Skin of body (tissue), 2 donors: ENCODE data around the gene ATAD3B. TPM values are rescaled to one million over a fixed set of nuclear protein-coding genes. Genes with fewer than 3 reads are reported as not detected.
A peak's percentile ranks its signal among the peaks of the same experiment; 100 is the strongest.
"Not testable (repeated sequence)": the region's sequence is repeated elsewhere in the genome, so short reads cannot be mapped to it uniquely, and the experiment has no call there.

Experiments used
- DNase-seq: peaks from one replicate; lab custom pipeline; 2025; lab: John Stamatoyannopoulos, UW
- total RNA-seq: library from RNA; depleted of rRNA; stranded (reverse); fragments of >200 nt; gene quantifications from one replicate; pipeline ENCODE4 v1.2.3, GENCODE V29; 2014

Gene ATAD3B
- total RNA-seq, 1 donor from 2014 or later = 16.7 TPM

- DNase-seq = no peak
Observed at GRCh38 chr1:1531947-1532346, 60.4 kb downstream of the ATAD3B start.

- DNase-seq = not testable (repeated sequence)
Observed at GRCh38 chr1:1533176-1533893, 61.8 kb downstream of the ATAD3B start.

- DNase-seq = not testable (repeated sequence)
Observed at GRCh38 chr1:1533894-1534291, 62.3 kb downstream of the ATAD3B start.

GRCh38 chr1:1534401-1535154 is 63.0 kb downstream of the ATAD3B start:
- DNase-seq = no peak

- DNase-seq = no peak
Observed at GRCh38 chr1:1535201-1536018, 63.8 kb downstream of the ATAD3B start.

- no peak for DNase-seq
Observed at GRCh38 chr1:1536019-1536937, 64.7 kb downstream of the ATAD3B start.

- DNase-seq = no peak
Observed at GRCh38 chr1:1536938-1537546, 65.5 kb downstream of the ATAD3B start.

GRCh38 chr1:1537626-1538250 is 66.2 kb downstream of the ATAD3B start:
- no peak for DNase-seq

GRCh38 chr1:1538334-1538733 is 66.8 kb downstream of the ATAD3B start:
- DNase-seq = no peak

GRCh38 chr1:1538989-1539309 is 67.4 kb downstream of the ATAD3B start:
- DNase-seq = no peak

GRCh38 chr1:1539310-1540089 is 67.9 kb downstream of the ATAD3B start:
- no peak for DNase-seq

- DNase-seq = peak; percentile 69
Observed at GRCh38 chr1:1540090-1540817, 68.7 kb downstream of the ATAD3B start, which contains the start of gene TMEM240. TMEM240 (minus strand) TSS chr1:1540624; CDS start chr1:1540346, 278 bp downstream.

- no peak for DNase-seq
Observed at GRCh38 chr1:1540818-1541628, 69.5 kb downstream of the ATAD3B start.

- DNase-seq = no peak
Observed at GRCh38 chr1:1541956-1542765, 70.6 kb downstream of the ATAD3B start.

- DNase-seq = no peak
Observed at GRCh38 chr1:1542766-1543705, 71.5 kb downstream of the ATAD3B start.

GRCh38 chr1:1543706-1544099 is 72.1 kb downstream of the ATAD3B start:
- DNase-seq = no peak
